Measurements from ENCODE around the gene CDA.

CDA gene

DNA sequence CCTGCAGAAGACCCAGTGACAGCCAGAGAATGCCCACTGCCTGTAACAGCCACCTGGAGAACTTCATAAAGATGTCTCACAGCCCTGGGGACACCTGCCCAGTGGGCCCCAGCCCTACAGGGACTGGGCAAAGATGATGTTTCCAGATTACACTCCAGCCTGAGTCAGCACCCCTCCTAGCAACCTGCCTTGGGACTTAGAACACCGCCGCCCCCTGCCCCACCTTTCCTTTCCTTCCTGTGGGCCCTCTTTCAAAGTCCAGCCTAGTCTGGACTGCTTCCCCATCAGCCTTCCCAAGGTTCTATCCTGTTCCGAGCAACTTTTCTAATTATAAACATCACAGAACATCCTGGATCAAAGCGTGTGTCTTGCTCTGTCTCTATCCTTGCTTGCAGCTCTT is 29.7 kb downstream of the CDA start:
- DNase-seq = no peak

- DNase-seq = no peak
Observed at GRCh38 chr1:20619999-20620398, 31.1 kb downstream of the CDA start.

GRCh38 chr1:20621012-20621411 is 32.1 kb downstream of the CDA start:
- DNase-seq = no peak

DNA sequence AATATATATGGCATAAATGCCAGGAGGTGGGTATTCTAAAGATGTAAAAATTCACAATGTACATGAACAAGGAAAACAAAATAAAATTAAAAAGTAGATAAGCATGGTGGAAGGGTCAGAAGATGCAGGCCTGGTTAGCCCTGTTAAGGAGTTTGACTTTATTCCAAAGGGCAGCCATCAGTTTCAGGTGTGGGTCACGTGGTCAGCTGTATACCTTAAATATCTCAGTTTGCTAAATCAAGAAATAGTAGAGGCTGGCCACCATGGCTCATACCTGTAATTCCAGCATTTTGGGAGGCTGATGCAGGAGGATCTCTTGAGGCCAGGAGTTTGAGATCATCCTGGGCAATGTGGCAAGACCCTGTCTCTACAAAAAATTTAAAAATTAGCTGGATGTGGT is 35.8 kb downstream of the CDA start:
- DNase-seq = no peak

- no peak for DNase-seq
Observed at GRCh38 chr1:20625176-20626097, 36.5 kb downstream of the CDA start.

DNA sequence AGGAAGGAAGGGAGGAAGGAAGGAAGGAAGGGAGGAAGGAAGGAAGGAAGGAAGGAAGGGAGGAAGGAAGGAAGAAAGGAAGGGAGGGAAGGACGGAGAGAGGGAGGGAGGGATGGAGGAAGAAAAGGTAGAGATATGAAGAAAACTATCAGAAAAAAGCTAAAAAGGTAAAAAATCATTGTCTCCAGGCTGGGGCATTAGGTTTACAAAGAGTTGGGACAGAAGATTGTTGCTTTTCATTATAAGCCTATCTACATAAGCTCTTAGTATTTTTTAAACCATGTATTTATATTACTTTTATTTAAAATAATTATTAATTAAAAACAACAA is 37.2 kb downstream of the CDA start:
- no peak for DNase-seq

DNA sequence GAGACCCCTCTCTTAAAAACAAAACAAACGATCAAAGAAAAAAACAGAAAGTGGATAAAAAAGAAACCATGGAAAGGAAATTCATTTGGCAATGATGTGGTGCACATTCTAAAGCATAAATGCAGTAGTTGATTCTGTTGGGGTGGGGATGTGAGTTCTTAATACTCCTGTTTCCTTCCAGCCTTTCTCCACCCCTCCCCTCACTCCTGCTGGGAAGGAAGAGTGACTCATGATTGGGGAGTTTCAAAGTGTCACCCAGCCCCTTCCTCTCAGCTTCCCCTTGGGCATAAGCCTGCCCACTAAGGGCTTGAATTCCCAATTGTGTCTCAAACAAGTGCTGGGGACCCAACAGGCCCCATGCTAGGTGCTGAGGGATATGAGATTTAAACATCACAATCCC is 37.6 kb downstream of the CDA start:
- no peak for DNase-seq

DNA sequence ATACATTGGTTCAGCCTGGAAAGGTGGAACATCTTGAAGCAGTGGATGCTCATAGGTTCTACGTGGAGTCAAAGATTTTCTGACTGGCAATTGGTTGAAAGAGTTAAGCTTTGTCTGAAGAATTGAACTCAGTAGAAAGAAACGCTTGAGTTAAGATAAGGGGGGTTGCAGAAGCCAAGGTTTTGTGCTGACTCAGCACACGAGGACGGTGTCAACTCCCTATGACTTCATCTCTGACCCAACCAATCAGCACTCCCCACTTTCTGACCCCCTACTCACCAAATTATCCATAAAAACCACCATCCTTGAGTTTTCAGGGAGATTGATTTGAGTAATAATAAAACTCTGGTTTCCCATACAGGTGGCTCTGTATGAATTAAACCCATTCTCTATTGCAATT is 41.8 kb downstream of the CDA start:
- no peak for DNase-seq

DNA sequence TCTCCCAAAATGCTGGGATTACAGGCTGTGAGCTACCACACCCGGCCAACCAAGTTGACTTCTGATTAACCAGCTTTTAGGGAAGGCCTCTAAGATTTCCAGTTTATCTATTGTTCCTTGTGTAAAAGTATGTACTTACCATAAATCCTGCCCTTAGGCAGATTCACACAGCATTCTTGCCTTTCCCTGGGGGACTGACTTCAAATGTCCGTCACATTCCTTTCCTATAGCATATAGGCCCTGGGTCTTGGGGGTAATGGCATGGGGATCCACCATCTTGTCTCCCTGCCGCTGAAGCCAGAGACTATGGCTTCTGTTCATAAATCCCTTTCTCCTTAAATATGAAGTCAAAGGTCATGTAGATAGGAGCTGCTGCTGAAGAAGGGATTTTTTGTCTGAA is 43.5 kb downstream of the CDA start:
- no peak for DNase-seq

- peak; percentile 91 for DNase-seq
Observed at GRCh38 chr1:20633190-20634064, 44.5 kb downstream of the CDA start, which contains the start of gene PINK1. PINK1 (plus strand) TSS chr1:20633458; CDS start chr1:20633549, 91 bp downstream.

DNA sequence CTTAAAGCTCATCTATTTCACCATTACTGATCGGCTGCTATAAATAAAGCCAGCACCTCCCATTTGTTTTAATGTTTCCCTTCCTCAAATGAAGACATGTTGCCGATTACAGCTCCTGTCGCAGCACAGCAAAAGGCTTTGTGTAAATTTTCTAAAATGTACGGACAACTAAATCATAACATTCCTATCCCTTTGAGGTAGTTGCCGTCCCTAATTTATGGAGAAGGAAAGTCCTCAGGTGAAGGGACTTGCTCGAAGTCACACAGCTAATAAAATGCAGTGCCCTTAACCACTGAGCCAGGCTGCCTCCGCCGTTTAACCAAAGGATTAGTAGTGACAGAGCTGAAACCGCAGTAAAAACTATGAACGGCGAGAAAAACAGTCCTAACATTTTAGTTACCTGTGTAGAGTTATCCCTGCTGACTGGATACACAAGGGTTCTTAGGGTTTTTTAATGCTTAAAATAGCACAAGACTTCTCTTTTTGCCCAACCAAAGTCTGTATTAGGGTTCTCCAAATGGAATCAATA is 45.2 kb downstream of the CDA start:
- DNase-seq = no peak

GRCh38 chr1:20634594-20635084 is 45.7 kb downstream of the CDA start:
- peak; percentile 39 for DNase-seq

DNA sequence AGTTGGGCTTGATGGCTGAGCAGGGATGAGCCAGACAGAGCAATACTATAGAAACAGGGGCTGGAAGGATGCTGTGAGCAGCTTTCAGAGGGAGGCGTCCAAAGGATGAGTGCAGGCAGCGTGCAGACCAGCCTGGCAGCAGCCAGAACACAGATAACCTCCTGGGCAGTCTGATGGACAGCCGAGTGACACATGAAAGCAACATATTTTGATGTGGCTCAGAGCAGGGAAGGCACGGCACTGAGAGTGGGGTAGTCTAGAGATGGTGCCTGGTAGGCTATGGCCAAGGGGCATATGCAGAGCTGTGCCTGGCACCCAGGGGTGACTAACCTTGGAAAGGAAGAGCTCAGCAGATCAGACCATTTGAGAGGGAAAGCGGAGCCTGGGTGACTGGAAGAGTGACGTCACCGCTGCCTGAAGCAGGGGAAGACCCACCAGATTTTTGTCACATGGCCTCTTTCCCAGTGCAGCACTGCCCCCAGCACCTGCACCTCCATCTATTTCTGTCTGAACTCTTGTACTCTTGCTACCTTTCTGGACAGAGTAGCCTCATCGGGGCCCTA is 48.0 kb downstream of the CDA start:
- DNase-seq = no peak

DNA sequence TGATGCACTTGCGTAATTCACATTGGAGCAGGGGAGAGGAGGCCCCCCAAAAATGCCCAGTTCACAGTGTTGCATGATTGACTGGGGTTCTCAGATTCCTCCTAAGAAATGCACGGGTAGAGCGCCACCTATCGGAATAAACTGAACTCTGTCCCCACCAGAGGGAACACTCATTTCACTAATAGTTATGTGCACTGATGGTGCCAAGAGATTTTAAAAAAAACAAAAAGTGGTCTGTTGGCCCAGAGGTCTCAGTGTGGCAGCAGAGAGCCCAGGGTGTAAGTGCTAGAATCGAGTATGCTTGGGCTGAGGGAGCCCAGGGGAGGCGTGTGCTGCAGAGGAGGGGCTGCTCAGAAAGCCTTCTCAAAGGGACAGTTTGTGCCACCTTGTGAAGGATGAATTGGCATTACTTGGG is 51.3 kb downstream of the CDA start:
- DNase-seq = peak; percentile 71

- no peak for DNase-seq
Observed at GRCh38 chr1:20641975-20642374, 53.1 kb downstream of the CDA start.

- no peak for DNase-seq
Observed at GRCh38 chr1:20643080-20643479, 54.2 kb downstream of the CDA start.

GRCh38 chr1:20644416-20644815 is 55.5 kb downstream of the CDA start:
- no peak for DNase-seq

DNA sequence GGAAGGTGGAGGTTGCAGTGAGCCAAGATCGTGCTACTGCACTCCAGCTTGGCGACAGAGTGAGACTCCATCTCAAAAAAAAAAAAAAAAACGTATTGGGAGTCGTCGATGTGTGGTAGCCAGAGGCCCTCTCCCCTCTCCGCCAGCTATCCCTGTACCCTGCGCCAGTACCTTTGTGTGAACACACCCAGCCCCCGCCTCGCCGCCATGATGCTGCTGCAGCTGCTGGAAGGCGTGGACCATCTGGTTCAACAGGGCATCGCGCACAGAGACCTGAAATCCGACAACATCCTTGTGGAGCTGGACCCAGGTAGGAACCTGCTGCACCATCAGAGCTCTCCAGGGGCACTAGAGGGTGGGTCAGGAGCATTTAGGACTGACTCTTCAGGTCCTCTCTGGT is 56.5 kb downstream of the CDA start:
- no peak for DNase-seq

DNA sequence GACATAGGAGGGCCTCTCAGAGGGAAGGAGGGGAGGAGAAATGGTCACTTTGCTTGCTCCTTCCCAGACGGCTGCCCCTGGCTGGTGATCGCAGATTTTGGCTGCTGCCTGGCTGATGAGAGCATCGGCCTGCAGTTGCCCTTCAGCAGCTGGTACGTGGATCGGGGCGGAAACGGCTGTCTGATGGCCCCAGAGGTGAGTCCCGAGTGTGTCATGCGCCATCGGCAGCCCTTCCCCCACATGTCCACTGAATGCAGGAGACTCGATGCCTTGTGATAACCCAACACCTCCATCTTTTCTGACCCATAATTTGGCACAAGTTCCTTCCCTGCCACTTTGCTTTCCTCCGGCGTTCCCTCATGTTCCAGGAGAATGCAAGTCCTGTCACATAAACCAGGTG is 59.5 kb downstream of the CDA start:
- no peak for DNase-seq

- no peak for DNase-seq
Observed at GRCh38 chr1:20648946-20649345, 60.0 kb downstream of the CDA start.

GRCh38 chr1:20652300-20652699 is 63.4 kb downstream of the CDA start:
- DNase-seq = no peak

GRCh38 chr1:20654104-20654690 is 65.3 kb downstream of the CDA start:
- DNase-seq = no peak

DNA sequence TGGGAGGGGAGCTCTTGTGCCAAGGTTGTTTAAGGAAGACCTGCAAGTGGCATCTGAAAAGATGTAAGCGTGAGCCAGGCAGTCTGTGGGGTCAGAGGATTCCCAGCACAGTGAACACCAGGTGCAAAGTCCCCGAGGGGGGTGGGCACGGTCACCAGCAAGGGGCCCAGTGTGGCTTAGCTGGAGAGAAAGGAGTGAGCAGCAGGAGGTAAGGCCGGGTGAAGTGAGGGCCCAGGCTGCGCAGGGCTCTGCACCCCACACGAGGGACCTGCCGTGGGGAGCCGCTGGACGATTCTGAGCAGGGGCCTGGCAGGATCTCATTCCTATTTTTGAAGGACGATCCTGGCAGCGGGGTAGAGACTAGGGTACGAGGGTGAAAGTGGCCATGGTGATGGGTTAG is 68.1 kb downstream of the CDA start:
- DNase-seq = no peak
